WTC11 (cell line): Measurements from ENCODE around the gene ADCY5. TPM values are rescaled to one million over a fixed set of nuclear protein-coding genes. Genes with fewer than 3 reads are reported as not detected.

Experiments used
- ATAC-seq: fragments of 200-7000 bp; cut with Tn5 transposase; 2 replicates; pipeline ENCODE4 v1.10.0; 2021; ENCODE audit warnings: mild to moderate bottlenecking, moderate library complexity
- CTCF ChIA-PET: fragments of 300-600 bp; sonication (Branson Sonifier 250); formaldehyde crosslinking; loops from one replicate; lab custom pipeline; 2021; ENCODE audit warnings: antibody characterized with exemption; lab: Charles Lee
- POLR2A ChIA-PET: fragments of 350-600 bp; sonication (Branson Sonifier 250); formaldehyde crosslinking; loops from one replicate; lab custom pipeline; 2021; ENCODE audit warnings: antibody characterized with exemption; lab: Charles Lee
- DNase-seq: peaks from one replicate; pipeline ENCODE4 v3.0.0; 2021; ENCODE audit warnings: low spot score
- H3K27ac Mint-ChIP-seq: 2 replicates; pipeline ENCODE4 v1.8.0; 2021; ENCODE audit warnings: mixed read lengths
- H3K27me3 Mint-ChIP-seq: 2 replicates; pipeline ENCODE4 v1.8.0; 2021; ENCODE audit warnings: low read depth, mild to moderate bottlenecking, moderate library complexity, mixed read lengths
- H3K36me3 Mint-ChIP-seq: 2 replicates; pipeline ENCODE4 v1.8.0; 2021; ENCODE audit warnings: mixed read lengths
- H3K4me1 Mint-ChIP-seq: 2 replicates; pipeline ENCODE4 v1.8.0; 2022; ENCODE audit warnings: mixed read lengths
- H3K4me3 Mint-ChIP-seq: 2 replicates; pipeline ENCODE4 v1.8.0; 2021; ENCODE audit warnings: mild to moderate bottlenecking, moderate library complexity, mixed read lengths
- H3K9me3 Mint-ChIP-seq: 2 replicates; pipeline ENCODE4 v1.8.0; 2021; ENCODE audit warnings: mixed read lengths
- AR ChIP-seq: fragments of 250-450 bp; sonication (Bioruptor Pico); IDR thresholded peaks from 2 replicates; pipeline ENCODE4 v1.9.0; 2021; ENCODE audit warnings: mild to moderate bottlenecking
- ELF4 ChIP-seq: sonication (generic); formaldehyde crosslinking; IDR thresholded peaks from 2 replicates; pipeline ENCODE4 v1.8.1; 2022; ENCODE audit warnings: low read depth, mild to moderate bottlenecking, moderate library complexity, missing genetic modification reagents
- GTF2I ChIP-seq: fragments of 250-450 bp; sonication (Bioruptor Pico); conservative IDR thresholded peaks from 2 replicates; pipeline ENCODE4 v1.4.0; 2021; ENCODE audit warnings: mild to moderate bottlenecking
- OVOL2 ChIP-seq: fragments of 250-450 bp; sonication (Bioruptor Pico); IDR thresholded peaks from 2 replicates; pipeline ENCODE4 v1.9.0; 2021; ENCODE audit warnings: mild to moderate bottlenecking, borderline replicate concordance
- RORB ChIP-seq: fragments of 250-450 bp; sonication (Bioruptor Pico); IDR thresholded peaks from 2 replicates; pipeline ENCODE4 v1.9.0; 2021; ENCODE audit warnings: mild to moderate bottlenecking
- ZBTB21 ChIP-seq: sonication (generic); formaldehyde crosslinking; IDR thresholded peaks from 2 replicates; pipeline ENCODE4 v1.8.1; 2023; ENCODE audit warnings: mild to moderate bottlenecking, missing genetic modification reagents, borderline replicate concordance
- ZBTB43 ChIP-seq: sonication (generic); formaldehyde crosslinking; IDR thresholded peaks from 2 replicates; pipeline ENCODE4 v1.8.1; 2023; ENCODE audit warnings: mild to moderate bottlenecking, missing genetic modification reagents
- total RNA-seq: library from RNA; stranded (reverse); gene quantifications from 3 replicates; pipeline ENCODE4 v1.2.3, GENCODE V29; 2021
- TF ChIP-seq, protein P1 (sequence below): sonication (generic); formaldehyde crosslinking; conservative IDR thresholded peaks from 2 replicates; pipeline ENCODE4 v1.8.1; 2023; ENCODE audit warnings: mild to moderate bottlenecking, low read depth, missing genetic modification reagents, moderate library complexity
- TF ChIP-seq, protein P2 (sequence below): sonication (generic); formaldehyde crosslinking; IDR thresholded peaks from 2 replicates; pipeline ENCODE4 v1.8.1; 2023; ENCODE audit warnings: mild to moderate bottlenecking, moderate library complexity, missing genetic modification reagents
- TF ChIP-seq, protein P3 (sequence below): sonication (generic); formaldehyde crosslinking; IDR thresholded peaks from 2 replicates; pipeline ENCODE4 v1.8.1; 2022; ENCODE audit warnings: low read depth, mild to moderate bottlenecking, moderate library complexity, missing genetic modification reagents, borderline replicate concordance
- TF ChIP-seq, protein P4 (sequence below): sonication (generic); formaldehyde crosslinking; IDR thresholded peaks from 2 replicates; pipeline ENCODE4 v1.8.1; 2022; ENCODE audit warnings: mild to moderate bottlenecking, moderate library complexity, missing genetic modification reagents
- TF ChIP-seq, protein P5 (sequence below): sonication (generic); formaldehyde crosslinking; IDR thresholded peaks from 2 replicates; pipeline ENCODE4 v1.8.1; 2023; ENCODE audit warnings: mild to moderate bottlenecking, missing genetic modification reagents, borderline replicate concordance
- TF ChIP-seq, protein P6 (sequence below): sonication (generic); formaldehyde crosslinking; IDR thresholded peaks from 2 replicates; pipeline ENCODE4 v1.8.1; 2023; ENCODE audit warnings: mild to moderate bottlenecking, missing genetic modification reagents

The ADCY5 gene
- total RNA-seq, 1 experiment from 2014 or later: 23.5 TPM

- POLR2A ChIA-PET: interaction anchor here (0.7 kb wide), 1 partner anchor 64 kb away, joined by 4 read pairs; no protein-coding TSS in a partner anchor
- no peaks in the 10 kb centered on the region for H3K27me3 Mint-ChIP-seq
- H3K4me1 Mint-ChIP-seq: no peaks in the 10 kb centered on the region
- ATAC-seq (no peak), DNase-seq (no peak)
- peaks cover 7% of the 10 kb centered on the region; the same call in 1 of the 2 replicates for H3K36me3 Mint-ChIP-seq
- H3K4me3 Mint-ChIP-seq: no peak overlapping the region
- TF ChIP-seq ZBTB21 (CRISPR knock-in tag) (no peak), OVOL2 (CRISPR knock-in tag) (no peak), ZBTB43 (CRISPR knock-in tag) (no peak), AR (CRISPR knock-in tag) (no peak), GTF2I (CRISPR knock-in tag) (no peak), RORB (CRISPR knock-in tag) (no peak), ELF4 (no peak)
- TF ChIP-seq, protein P1, sequence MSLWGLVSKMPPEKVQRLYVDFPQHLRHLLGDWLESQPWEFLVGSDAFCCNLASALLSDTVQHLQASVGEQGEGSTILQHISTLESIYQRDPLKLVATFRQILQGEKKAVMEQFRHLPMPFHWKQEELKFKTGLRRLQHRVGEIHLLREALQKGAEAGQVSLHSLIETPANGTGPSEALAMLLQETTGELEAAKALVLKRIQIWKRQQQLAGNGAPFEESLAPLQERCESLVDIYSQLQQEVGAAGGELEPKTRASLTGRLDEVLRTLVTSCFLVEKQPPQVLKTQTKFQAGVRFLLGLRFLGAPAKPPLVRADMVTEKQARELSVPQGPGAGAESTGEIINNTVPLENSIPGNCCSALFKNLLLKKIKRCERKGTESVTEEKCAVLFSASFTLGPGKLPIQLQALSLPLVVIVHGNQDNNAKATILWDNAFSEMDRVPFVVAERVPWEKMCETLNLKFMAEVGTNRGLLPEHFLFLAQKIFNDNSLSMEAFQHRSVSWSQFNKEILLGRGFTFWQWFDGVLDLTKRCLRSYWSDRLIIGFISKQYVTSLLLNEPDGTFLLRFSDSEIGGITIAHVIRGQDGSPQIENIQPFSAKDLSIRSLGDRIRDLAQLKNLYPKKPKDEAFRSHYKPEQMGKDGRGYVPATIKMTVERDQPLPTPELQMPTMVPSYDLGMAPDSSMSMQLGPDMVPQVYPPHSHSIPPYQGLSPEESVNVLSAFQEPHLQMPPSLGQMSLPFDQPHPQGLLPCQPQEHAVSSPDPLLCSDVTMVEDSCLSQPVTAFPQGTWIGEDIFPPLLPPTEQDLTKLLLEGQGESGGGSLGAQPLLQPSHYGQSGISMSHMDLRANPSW (CRISPR knock-in tag): no peak
- TF ChIP-seq, protein P2, sequence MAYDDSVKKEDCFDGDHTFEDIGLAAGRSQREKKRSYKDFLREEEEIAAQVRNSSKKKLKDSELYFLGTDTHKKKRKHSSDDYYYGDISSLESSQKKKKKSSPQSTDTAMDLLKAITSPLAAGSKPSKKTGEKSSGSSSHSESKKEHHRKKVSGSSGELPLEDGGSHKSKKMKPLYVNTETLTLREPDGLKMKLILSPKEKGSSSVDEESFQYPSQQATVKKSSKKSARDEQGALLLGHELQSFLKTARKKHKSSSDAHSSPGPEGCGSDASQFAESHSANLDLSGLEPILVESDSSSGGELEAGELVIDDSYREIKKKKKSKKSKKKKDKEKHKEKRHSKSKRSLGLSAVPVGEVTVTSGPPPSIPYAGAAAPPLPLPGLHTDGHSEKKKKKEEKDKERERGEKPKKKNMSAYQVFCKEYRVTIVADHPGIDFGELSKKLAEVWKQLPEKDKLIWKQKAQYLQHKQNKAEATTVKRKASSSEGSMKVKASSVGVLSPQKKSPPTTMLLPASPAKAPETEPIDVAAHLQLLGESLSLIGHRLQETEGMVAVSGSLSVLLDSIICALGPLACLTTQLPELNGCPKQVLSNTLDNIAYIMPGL (CRISPR knock-in tag): no peak
- TF ChIP-seq, protein P3, sequence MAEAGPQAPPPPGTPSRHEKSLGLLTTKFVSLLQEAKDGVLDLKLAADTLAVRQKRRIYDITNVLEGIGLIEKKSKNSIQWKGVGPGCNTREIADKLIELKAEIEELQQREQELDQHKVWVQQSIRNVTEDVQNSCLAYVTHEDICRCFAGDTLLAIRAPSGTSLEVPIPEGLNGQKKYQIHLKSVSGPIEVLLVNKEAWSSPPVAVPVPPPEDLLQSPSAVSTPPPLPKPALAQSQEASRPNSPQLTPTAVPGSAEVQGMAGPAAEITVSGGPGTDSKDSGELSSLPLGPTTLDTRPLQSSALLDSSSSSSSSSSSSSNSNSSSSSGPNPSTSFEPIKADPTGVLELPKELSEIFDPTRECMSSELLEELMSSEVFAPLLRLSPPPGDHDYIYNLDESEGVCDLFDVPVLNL (CRISPR knock-in tag): no peak
- TF ChIP-seq, protein P4, sequence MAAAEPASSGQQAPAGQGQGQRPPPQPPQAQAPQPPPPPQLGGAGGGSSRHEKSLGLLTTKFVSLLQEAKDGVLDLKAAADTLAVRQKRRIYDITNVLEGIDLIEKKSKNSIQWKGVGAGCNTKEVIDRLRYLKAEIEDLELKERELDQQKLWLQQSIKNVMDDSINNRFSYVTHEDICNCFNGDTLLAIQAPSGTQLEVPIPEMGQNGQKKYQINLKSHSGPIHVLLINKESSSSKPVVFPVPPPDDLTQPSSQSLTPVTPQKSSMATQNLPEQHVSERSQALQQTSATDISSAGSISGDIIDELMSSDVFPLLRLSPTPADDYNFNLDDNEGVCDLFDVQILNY (CRISPR knock-in tag): no peak
- TF ChIP-seq, protein P5, sequence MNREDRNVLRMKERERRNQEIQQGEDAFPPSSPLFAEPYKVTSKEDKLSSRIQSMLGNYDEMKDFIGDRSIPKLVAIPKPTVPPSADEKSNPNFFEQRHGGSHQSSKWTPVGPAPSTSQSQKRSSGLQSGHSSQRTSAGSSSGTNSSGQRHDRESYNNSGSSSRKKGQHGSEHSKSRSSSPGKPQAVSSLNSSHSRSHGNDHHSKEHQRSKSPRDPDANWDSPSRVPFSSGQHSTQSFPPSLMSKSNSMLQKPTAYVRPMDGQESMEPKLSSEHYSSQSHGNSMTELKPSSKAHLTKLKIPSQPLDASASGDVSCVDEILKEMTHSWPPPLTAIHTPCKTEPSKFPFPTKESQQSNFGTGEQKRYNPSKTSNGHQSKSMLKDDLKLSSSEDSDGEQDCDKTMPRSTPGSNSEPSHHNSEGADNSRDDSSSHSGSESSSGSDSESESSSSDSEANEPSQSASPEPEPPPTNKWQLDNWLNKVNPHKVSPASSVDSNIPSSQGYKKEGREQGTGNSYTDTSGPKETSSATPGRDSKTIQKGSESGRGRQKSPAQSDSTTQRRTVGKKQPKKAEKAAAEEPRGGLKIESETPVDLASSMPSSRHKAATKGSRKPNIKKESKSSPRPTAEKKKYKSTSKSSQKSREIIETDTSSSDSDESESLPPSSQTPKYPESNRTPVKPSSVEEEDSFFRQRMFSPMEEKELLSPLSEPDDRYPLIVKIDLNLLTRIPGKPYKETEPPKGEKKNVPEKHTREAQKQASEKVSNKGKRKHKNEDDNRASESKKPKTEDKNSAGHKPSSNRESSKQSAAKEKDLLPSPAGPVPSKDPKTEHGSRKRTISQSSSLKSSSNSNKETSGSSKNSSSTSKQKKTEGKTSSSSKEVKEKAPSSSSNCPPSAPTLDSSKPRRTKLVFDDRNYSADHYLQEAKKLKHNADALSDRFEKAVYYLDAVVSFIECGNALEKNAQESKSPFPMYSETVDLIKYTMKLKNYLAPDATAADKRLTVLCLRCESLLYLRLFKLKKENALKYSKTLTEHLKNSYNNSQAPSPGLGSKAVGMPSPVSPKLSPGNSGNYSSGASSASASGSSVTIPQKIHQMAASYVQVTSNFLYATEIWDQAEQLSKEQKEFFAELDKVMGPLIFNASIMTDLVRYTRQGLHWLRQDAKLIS (CRISPR knock-in tag): no peak
- TF ChIP-seq, protein P6, sequence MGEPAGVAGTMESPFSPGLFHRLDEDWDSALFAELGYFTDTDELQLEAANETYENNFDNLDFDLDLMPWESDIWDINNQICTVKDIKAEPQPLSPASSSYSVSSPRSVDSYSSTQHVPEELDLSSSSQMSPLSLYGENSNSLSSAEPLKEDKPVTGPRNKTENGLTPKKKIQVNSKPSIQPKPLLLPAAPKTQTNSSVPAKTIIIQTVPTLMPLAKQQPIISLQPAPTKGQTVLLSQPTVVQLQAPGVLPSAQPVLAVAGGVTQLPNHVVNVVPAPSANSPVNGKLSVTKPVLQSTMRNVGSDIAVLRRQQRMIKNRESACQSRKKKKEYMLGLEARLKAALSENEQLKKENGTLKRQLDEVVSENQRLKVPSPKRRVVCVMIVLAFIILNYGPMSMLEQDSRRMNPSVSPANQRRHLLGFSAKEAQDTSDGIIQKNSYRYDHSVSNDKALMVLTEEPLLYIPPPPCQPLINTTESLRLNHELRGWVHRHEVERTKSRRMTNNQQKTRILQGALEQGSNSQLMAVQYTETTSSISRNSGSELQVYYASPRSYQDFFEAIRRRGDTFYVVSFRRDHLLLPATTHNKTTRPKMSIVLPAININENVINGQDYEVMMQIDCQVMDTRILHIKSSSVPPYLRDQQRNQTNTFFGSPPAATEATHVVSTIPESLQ: no peak
- peaks cover 19% of the 10 kb centered on the region for H3K9me3 Mint-ChIP-seq
- CTCF ChIA-PET: interaction anchor here (0.5 to 1.2 kb wide), 2 partner anchors 77 to 109 kb away, joined by 3 read pairs; partner anchors contain the start of gene ADCY5
- no peak overlapping the region for H3K27ac Mint-ChIP-seq
These were observed 77.5 kb downstream of the ADCY5 start for GRCh38 chr3:123371426-123371825.
